Measurements from ENCODE around the gene SLC39A12. TPM values are rescaled to one million over a fixed set of nuclear protein-coding genes. Genes with fewer than 3 reads are reported as not detected.

The SLC39A12 gene
- total and polyA plus RNA-seq, 10 of the 15 experiments (the other 5 are each of a cell fraction or from before 2014, with no cell fraction given): 0.47 to 1.5 (median 0.68) TPM; not detected in 1

- H4K20me1 ChIP-seq (ENCODE audit: control insufficient read depth, insufficient read depth): no peaks in the 10 kb centered on the region
- DNase-seq (ENCODE audit: low read depth, low spot score) (no peak), ATAC-seq (no peak), FAIRE-seq (no peak)
- no peak overlapping the region for H3K4me3 ChIP-seq
- H3K4me1 ChIP-seq (ENCODE audit: control insufficient read depth, insufficient read depth, low read length): no peaks in the 10 kb centered on the region
- RAD21 ChIA-PET (ENCODE audit: unreplicated experiment): no interaction called here
- SMC1A ChIA-PET (ENCODE audit: uncharacterized antibody, unreplicated experiment): no interaction called here
- no peaks in the 10 kb centered on the region for H3K79me2 ChIP-seq (ENCODE audit: control insufficient read depth, insufficient read depth, low read length)
- H3K9me3 ChIP-seq (replicated peaks; ENCODE audit: control insufficient read depth, insufficient read depth, low read length): no peaks in the 10 kb centered on the region
- H3K27me3 ChIP-seq (replicated peaks in 1 of 2; ENCODE audit: control insufficient read depth in 2 of 2, insufficient read depth in 2 of 2, low read length in 1 of 2): no peaks in the 10 kb centered on the region
- H2AFZ ChIP-seq (ENCODE audit: control insufficient read depth, low read depth, low read length): no peak overlapping the region
- in situ Hi-C loops (cut with MboI) (no loop called here), intact Hi-C loops (cut with micrococcal nuclease; ENCODE audit: unreplicated experiment) (no loop called here)
- POLR2A ChIA-PET: interaction anchor here (0.6 kb wide), 1 partner anchor 338 kb away, joined by 3 read pairs; no protein-coding TSS in a partner anchor
- BruUV-seq (replicated peaks): no TSS peak
- CTCF ChIA-PET: no interaction called here
- H3K36me3 ChIP-seq (ENCODE audit: control insufficient read depth in 2 of 2, insufficient read depth in 2 of 2, low read length in 1 of 2): no peaks in the 10 kb centered on the region
- 35% methylated on average over 7 of the region's 7 CpGs for WGBS (ENCODE audit: insufficient coverage, insufficient replicate concordance, low lambda C conversion rate, missing lambda C conversion rate)
- no peak overlapping the region for H3K27ac ChIP-seq (ENCODE audit: control insufficient read depth, insufficient read depth)
- no peak overlapping the region for H3K9ac ChIP-seq (ENCODE audit: control insufficient read depth, insufficient read depth, low read length)
- H3K4me2 ChIP-seq (ENCODE audit: control insufficient read depth, insufficient read depth): no peak overlapping the region
- TF ChIP-seq RCOR1 (conservative IDR thresholded peaks at IDR 0.05; ENCODE audit: low read depth, low read length) (no peak), RUNX3 (IDR thresholded peaks at IDR 0.05; ENCODE audit: low read length) (no peak), PAX8 (IDR thresholded peaks at IDR 0.05) (no peak), STAT3 (IDR thresholded peaks at IDR 0.05; ENCODE audit: low read depth, low read length) (no peak), E4F1 (IDR thresholded peaks at IDR 0.05; ENCODE audit: borderline replicate concordance, partially characterized antibody) (no peak), IRF4 (IDR thresholded peaks at IDR 0.05; ENCODE audit: low read depth, low read length) (no peak), SREBF2 (IDR thresholded peaks at IDR 0.05; ENCODE audit: low read length) (no peak), EP300 (IDR thresholded peaks at IDR 0.05; ENCODE audit: borderline replicate concordance in 1 of 2, control insufficient read depth in 1 of 2, low read depth in 2 of 2, low read length in 2 of 2) (no peak), STAT1 (conservative IDR thresholded peaks at IDR 0.05) (no peak), ZNF217 (IDR thresholded peaks at IDR 0.05) (no peak), CBFB (IDR thresholded peaks at IDR 0.05; ENCODE audit: low read depth) (no peak), ASH2L (IDR thresholded peaks at IDR 0.05; ENCODE audit: borderline replicate concordance, low read depth) (no peak), CUX1 (IDR thresholded peaks at IDR 0.05; ENCODE audit: insufficient replicate concordance, low read depth, low read length) (no peak), PML (IDR thresholded peaks at IDR 0.05; ENCODE audit: low read length) (no peak), SMC3 (IDR thresholded peaks at IDR 0.05; ENCODE audit: borderline replicate concordance, low read length) (no peak)
- TF ChIP-seq, protein P1, sequence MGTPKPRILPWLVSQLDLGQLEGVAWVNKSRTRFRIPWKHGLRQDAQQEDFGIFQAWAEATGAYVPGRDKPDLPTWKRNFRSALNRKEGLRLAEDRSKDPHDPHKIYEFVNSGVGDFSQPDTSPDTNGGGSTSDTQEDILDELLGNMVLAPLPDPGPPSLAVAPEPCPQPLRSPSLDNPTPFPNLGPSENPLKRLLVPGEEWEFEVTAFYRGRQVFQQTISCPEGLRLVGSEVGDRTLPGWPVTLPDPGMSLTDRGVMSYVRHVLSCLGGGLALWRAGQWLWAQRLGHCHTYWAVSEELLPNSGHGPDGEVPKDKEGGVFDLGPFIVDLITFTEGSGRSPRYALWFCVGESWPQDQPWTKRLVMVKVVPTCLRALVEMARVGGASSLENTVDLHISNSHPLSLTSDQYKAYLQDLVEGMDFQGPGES (IDR thresholded peaks at IDR 0.05): no peak
- TF ChIP-seq, protein P2, sequence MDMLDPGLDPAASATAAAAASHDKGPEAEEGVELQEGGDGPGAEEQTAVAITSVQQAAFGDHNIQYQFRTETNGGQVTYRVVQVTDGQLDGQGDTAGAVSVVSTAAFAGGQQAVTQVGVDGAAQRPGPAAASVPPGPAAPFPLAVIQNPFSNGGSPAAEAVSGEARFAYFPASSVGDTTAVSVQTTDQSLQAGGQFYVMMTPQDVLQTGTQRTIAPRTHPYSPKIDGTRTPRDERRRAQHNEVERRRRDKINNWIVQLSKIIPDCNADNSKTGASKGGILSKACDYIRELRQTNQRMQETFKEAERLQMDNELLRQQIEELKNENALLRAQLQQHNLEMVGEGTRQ (IDR thresholded peaks at IDR 0.05; ENCODE audit: borderline replicate concordance, low read depth, low read length): no peak
Observed at GRCh38 chr10:17958049-17958448, 6.3 kb downstream of the SLC39A12 start.
